ENCODE measurements around the gene ATP5MK. TPM values are rescaled to one million over a fixed set of nuclear protein-coding genes. Genes with fewer than 3 reads are reported as not detected.

The ATP5MK gene
- total RNA-seq, 1 donor from 2014 or later, result 476 TPM

Other genes with a start within 250 kb of the ATP5MK start
- 58.1 and 60.6 TPM in 2 replicates for gene NT5C2, start 203.2 kb downstream of the ATP5MK start, total RNA-seq
- gene RPEL1, start 150.6 kb downstream of the ATP5MK start, total RNA-seq, result not detected in 2 replicates
- 0.78 and 0.87 TPM in 2 replicates for gene INA, start 119.3 kb downstream of the ATP5MK start, total RNA-seq
- 16.8 and 17.7 TPM in 2 replicates for gene PCGF6, start 45.3 kb downstream of the ATP5MK start, total RNA-seq
- gene TAF5, start 28.5 kb downstream of the ATP5MK start, total RNA-seq, result 9.5 and 10.7 TPM in 2 replicates
- 79.4 and 81.6 TPM in 2 replicates for gene PDCD11, start 151 bp upstream of the ATP5MK start, total RNA-seq
- gene CALHM2, start 55.9 kb upstream of the ATP5MK start, total RNA-seq, result 20.3 and 21.1 TPM in 2 replicates
- 0.09 TPM in 1 of 2 replicates, not detected in the other for gene CALHM1, start 62.4 kb upstream of the ATP5MK start, total RNA-seq
- not detected in 2 replicates for gene CALHM3, start 82.8 kb upstream of the ATP5MK start, total RNA-seq
- 1.7 and 2.2 TPM in 2 replicates for gene NEURL1, start 97.2 kb upstream of the ATP5MK start, total RNA-seq